GM21619 (cell line): ENCODE data around the gene SH3RF3.

ENCODE experiments used
- ATAC-seq: cut with Tn5 transposase; IDR thresholded peaks from one replicate; pipeline ENCODE4 v1.9.1; 2021; ENCODE audit not compliant: unreplicated experiment

Gene SH3RF3

GRCh38 chr2:109368798-109369197 is 239.8 kb downstream of the SH3RF3 start:
- ATAC-seq, result no peak

DNA sequence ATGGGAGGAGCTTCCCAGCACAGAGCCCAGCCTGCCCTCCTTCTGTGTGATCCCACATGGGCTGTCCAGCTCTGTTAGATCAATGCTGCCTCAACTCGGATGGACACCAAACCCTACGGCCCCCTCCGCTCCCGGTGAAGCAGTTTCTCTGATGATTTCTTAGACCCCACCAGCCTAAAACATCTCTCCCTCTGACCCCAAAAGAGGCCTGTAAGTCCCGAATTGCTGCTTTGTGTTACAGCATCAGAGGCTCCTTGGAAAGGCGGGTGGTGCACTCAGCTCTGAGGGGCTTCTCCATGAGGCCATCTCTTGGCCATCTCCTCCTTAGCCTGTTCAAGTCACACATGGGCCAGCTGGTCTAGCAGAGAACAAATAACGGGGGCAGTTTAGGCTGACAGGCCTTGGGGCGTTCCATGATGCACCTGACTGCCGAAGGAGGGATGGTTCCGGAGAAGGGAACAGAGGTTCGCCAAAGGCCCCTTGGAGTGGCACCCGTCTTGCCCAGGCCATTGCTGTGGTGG is 240.7 kb downstream of the SH3RF3 start:
- ATAC-seq, result no peak

DNA sequence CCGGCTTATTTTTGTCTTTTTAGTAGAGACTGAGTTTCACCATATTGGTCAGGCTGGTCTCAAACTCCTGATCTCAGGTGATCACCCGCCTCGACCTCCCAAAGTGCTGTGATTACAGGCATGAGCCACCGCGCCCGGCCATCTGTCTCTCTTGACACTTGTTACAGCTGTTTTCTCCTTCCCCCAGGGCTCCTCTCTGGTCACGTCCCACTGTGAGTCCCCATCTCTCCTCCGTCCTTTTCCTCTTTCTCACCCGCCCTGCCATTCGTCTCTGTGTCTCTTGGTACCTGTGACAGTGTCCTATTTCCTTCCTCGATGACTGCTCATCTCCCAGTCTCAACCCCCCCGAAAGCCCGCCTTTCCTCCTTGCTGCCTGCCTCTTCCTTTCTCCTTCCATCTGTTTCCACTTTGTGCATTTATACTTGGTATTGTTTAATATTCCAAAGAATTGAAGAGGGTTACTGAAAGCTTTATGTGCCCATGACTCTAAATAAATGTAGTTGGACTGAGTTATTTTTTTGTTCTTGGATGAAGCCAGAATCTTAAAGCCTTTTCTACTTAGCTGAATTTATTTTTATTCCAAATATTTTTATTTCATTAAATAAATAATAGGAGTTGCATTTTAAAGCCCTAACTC is 241.5 kb downstream of the SH3RF3 start:
- ATAC-seq, result no peak

- no peak for ATAC-seq
These were observed 242.6 kb downstream of the SH3RF3 start for GRCh38 chr2:109371481-109372170.

- no peak for ATAC-seq
These were observed 243.2 kb downstream of the SH3RF3 start for GRCh38 chr2:109372171-109372568.

DNA sequence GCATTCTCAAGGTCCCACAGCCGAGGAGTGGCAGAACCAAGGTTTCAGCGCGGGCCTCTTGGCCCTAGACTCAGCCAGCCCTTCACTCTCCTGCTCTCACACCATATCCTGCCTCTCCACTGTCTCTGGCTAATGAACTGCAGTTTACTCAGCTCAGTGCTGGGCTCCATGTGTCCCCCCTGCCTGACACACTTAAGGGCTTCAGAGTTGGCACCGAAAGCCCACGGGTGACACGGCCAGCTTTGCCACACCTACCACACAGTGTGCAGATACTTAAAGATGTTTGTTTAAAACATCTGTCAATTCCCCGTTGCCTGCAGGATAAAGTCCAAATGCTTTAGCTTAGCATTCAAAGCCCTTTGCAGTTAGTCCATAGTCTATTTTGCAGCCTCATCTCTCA is 243.6 kb downstream of the SH3RF3 start:
- no peak for ATAC-seq

DNA sequence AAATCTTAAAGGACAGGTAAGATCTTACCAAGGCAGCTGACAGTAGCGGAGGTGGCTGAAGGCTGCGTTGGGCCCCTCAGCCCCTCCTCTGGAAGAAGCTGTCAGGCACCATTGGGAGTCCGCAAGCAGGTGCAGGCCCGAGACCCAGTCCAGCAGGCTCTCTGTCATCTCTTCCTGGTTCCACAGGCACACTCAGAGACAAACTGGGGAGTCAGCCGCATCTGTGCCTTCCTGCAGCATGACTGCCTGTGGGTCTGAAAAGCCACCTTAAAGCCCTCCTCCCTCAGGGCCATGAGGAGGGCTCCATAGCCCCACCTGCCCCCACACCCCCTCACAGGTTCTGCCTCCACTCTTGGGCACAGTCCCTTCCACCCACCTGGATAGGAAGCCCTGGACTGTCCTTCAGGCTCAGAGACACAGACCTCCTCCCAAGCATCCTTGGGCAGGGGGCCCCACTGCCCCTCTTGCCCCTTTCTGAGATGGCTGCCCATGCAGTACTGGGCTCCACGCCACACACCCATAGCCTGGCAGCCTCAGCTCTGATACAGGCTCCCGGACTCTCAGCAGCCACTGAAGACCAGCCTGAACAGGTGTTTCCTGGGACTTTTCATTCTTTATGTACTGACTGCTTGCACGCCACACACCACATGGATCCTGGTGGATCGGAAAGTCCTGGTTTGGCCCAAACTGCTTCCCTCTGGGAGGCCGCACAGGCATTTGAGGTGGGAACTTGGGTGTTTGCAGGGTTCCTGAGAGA is 245.0 kb downstream of the SH3RF3 start:
- ATAC-seq, result no peak

DNA sequence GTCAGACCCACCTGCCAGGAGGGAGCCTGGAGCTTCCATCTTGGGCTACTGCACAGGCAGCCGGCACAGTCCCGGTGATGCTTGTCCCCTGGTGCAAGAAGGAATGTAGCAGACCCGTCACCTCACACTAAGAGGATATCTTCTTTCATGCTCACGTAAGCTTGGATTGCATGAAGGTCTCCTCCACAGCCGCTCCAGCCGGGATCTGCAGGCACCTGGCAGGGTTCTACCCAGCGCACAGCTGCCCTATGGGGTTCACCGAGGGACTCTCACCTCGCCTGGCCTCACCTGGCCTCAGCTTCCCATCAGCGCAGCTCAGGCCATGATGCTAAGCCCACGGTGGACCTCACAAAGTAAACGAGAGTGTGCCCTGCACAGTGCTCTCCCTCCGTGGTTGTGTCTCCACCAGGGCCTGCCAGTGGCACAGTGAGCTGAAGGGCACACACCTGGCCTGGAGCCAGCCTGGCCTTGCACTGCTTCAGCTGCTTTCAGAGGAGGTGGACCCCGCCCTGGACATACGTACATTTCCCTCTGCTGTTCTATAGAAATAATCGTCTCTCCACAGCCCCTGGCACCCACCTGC is 245.6 kb downstream of the SH3RF3 start:
- ATAC-seq, result no peak

DNA sequence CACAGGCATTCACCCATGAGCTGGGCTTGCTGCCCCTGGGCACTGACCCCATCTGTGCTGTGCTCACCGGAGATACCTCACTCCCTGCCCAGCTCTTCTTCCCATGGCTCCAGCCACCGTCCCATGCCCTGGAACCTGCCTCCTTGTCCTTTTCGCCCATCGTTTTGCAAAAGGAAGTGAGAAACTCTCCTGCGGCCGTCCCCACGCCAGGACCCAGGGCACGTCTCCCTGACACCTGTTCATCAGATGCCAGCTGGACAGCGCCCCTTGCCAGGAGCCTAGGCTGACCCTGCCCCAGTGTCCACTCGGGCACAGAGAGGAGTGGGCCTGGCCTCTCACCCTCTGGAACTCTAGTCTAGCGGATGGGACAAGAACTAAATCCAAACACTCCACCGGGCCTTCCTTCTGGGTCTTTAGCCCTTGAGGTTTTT is 246.1 kb downstream of the SH3RF3 start:
- no peak for ATAC-seq

DNA sequence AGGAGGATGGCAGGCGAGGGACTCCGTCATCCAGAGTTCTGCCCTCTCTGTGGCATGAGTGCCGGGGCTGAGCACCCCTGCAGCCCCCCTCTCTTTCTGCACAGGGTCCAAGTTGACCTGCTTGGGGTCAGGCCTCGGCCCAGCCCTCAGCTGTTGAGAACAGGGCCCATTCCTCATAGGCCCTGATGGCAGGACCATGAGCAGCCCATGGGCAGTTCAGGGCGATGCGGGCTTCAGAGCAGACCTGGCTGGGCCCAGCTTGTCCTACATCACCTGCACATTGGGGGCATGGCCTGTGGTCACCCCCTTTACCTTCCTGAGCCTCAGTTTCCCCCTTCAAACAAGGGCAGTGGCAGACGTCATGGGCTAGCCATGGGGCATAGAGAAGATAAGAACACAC is 246.7 kb downstream of the SH3RF3 start:
- no peak for ATAC-seq

DNA sequence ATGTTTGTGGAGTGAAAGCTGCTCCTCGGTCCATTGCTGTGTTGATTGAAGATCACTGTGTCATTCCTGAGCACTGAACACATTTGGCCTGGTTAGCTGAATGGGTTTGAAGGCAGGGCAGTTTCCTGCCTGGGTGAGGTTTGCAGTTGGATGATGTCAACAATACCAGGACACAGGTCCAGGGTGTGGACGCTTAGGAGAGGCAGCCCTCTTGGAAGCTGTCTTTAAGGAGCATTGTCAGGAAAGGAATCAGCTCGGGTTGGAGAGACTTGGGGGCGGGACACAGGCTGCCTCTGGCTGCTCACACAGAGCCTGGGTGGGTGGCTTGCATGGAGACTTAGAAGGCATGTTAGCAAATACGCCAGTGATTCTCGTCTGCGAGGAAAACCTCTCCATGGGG is 247.1 kb downstream of the SH3RF3 start:
- no peak for ATAC-seq

DNA sequence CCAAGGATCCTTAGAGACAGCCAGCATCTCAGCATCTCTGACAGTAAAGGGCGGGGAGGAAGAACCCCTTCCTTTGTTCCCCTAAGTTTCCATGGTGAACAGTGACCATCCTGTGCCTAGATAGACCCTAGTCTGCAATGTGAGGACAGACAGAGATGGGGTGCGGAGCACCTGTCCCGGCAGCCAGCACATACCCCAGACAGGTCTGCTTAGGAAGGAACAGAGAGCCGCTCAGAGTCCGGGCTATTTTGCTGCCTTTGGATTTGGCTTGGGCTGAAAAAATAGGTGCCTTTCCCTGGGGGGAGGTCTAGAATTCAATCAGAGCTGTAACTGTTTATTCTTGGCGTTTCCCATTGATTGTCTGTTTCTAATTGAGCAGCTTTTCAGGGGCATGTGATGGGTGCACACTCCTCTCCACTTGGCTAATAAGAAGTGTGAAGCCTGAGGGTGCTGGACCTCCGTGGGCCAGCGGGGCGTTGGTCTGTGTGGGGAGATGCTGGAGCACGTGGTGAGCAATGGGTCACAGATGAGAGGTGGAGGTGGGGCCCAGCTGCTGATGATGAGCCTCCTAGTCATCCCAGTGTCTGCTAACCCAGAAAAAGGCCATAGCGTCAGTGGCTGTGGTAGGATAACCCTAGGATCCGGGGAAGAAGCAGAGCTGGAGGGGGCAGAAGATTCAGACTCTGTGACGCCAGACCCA is 247.9 kb downstream of the SH3RF3 start:
- no peak for ATAC-seq

- ATAC-seq, result no peak
These were observed 249.0 kb downstream of the SH3RF3 start for GRCh38 chr2:109377976-109378375.

GRCh38 chr2:109378682-109379081 is 249.7 kb downstream of the SH3RF3 start:
- ATAC-seq, result no peak

- ATAC-seq, result no peak
These were observed 250.5 kb downstream of the SH3RF3 start for GRCh38 chr2:109379507-109379906.

DNA sequence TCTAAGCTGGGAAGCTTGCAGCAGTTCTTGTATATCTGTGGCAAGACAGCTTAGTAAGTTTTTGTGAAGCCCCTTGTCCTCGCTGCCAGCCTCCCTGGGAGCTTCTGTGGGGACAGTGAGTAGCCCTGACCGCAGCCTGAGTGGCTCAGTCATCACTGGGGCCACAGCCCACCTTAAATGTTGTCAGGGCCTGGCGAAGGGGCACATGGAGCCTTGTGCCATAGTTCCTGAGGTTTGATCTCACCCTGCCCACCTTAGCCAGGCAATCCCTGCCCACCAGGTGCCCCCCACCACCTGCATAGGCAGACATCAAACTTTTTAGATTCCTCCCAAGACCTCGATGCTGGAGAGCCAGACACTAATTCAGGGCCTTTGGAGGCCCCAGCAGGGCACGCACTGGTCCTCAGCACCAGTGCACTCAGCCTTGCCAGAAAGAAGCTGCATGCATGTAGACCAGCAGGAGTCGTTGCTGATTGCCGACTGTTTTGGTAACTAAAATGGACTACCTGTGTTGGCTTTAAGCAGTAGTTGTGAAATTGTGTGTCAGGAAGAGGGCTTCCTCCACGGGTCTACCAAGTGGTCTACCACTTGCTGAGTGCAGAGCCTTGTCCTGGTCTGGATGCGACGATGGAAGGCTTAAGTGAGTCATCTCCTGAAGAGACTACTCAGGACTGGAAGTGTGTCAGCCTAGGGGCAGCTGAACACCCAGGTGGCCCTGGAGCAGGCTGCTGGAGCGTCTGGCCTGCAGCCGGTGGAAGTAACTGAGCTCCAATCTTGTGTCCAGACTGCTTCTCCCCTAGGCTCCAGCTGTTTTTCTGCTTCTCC is 251.7 kb downstream of the SH3RF3 start:
- ATAC-seq, result no peak

DNA sequence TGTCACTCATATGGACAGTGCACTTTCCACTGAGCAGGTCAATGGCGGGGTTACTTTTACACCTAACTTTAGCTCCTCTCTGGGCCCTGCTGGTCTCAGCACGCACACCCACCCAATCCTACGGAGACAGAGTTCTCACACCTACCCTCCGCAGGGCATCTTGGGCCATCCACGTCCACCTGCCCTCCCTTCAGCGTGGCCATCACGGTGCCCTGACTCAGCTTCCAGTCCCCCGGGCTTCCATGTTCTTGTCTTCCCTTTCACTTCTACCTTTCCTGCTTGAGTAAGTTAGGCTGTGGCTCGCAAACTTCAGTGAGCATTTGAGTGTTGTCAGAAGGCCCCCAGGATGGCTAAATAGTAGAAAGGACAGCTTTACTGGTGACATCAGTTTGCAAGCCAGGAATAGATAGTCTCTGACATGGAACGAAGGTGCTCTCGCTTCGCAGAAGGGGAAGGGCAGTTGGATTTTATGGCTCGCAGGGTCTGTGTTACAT is 252.4 kb downstream of the SH3RF3 start:
- no peak for ATAC-seq

DNA sequence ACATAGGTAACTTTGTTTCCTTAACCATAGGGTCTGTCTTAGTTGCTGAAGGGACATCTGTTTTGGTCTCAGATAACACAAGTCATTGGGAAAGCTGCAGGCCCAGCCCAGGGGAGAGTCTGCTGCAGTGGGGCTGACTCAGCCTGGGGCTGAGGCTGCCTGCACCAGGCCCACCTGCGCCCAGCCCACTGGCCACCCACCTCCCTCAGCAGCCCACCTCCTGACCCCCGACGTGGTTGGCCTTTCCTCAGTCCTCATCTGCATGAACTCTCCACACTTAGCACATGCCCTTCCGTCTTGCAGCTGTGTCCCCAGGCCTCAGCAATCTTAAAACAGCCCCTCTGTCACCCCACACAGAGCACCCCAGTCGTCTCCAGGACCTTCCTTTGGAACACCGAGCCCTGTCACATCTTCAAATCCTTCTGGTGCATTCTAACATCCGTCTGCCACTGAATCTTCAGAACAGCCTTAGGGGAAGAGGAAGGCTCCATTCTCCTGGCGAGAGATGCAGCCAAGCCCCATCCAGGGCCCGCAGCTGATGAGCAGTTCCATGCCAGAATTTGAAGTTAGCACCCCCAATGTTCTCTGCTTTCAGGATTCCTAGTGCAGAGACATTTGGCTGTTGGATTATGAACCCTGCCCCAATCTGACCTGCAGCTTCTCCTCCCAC is 253.4 kb downstream of the SH3RF3 start:
- ATAC-seq, result no peak

DNA sequence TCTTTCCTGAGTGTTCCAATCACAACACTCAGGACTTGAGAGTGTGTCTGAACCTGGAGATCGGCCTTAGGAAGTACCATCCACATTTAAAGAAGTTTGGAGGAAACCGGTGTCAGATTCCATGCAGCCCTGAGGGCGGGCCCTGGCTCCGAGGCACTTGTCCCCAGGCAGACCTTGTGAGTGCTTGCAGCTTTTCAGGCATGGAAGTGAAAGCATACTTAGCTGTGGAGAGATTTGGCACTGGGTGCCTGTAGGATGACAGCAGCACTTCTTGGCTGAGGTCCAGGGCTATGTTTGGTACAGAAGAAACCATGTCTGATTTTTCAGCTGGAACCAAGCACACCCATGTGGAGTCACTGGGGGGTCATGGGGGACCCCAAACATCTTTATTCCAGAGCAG is 253.9 kb downstream of the SH3RF3 start:
- ATAC-seq, result no peak
